Measurements from ENCODE around the gene DCAF8L2. TPM values are rescaled to one million over a fixed set of nuclear protein-coding genes. Genes with fewer than 3 reads are reported as not detected.

Gene DCAF8L2
- total and polyA plus RNA-seq, 2 experiments from 2014 or later = not detected

DNA sequence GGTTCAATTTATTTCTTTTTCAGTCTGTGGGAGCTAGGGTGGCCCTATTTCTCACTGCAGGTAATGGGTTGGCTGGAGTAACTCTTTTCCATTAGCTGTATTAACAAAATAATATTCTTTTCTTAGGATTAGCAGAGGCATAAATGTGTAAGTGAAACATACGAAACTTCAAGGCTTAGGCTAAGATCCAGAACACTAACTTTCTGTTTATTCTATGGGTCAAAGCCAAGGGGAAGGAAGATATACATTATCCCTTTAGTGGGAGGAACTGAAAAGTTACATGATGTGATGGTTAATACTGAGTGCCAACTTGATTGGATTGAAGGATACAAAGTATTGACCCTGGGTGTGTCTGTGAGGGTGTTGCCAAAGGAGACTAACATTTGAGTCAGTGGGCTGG, 66.4 kb downstream of the DCAF8L2 start:
- ATAC-seq (no peak), DNase-seq (ENCODE audit: low spot score) (no peak)
- H3K36me3 Mint-ChIP-seq (ENCODE audit: low read depth) = no peaks in the 10 kb centered on the region
- H3K4me3 Mint-ChIP-seq = no peak overlapping the region
- Histone ChIP-seq H3K36me3 (ENCODE audit: insufficient read depth) (no peaks in the 10 kb centered on the region), H3K4me1 (ENCODE audit: insufficient read depth) (no peaks in the 10 kb centered on the region), H3K79me2 (replicated peaks; ENCODE audit: insufficient read depth) (no peaks in the 10 kb centered on the region), H3F3A (replicated peaks; ENCODE audit: low read depth) (no peaks in the 10 kb centered on the region), H3K9me2 (ENCODE audit: insufficient read depth) (no peaks in the 10 kb centered on the region), H2AFZ (no peak overlapping the region), H3K27me3 (ENCODE audit: insufficient read depth) (no peaks in the 10 kb centered on the region), H3K27ac (ENCODE audit: low read depth) (no peak overlapping the region), H3K4me3 (no peak overlapping the region), H4K20me1 (replicated peaks; ENCODE audit: insufficient read depth) (no peaks in the 10 kb centered on the region), H3K4me2 (no peak overlapping the region)
- no peak overlapping the region for H3K27ac Mint-ChIP-seq
- no peaks in the 10 kb centered on the region for H3K9me3 Mint-ChIP-seq
- no peaks in the 10 kb centered on the region for H3K4me1 Mint-ChIP-seq
- no peak for TF ChIP-seq JUNB (IDR thresholded peaks at IDR 0.05; ENCODE audit: unreplicated experiment)
- TF ChIP-seq, protein P1, sequence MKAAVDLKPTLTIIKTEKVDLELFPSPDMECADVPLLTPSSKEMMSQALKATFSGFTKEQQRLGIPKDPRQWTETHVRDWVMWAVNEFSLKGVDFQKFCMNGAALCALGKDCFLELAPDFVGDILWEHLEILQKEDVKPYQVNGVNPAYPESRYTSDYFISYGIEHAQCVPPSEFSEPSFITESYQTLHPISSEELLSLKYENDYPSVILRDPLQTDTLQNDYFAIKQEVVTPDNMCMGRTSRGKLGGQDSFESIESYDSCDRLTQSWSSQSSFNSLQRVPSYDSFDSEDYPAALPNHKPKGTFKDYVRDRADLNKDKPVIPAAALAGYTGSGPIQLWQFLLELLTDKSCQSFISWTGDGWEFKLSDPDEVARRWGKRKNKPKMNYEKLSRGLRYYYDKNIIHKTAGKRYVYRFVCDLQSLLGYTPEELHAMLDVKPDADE (IDR thresholded peaks at IDR 0.05) = no peak
- no peak for TF ChIP-seq ZNF114 (CRISPR knock-in tag; IDR thresholded peaks at IDR 0.05)
- no peak for TF ChIP-seq ZNF331 (CRISPR knock-in tag; IDR thresholded peaks at IDR 0.05; ENCODE audit: low read depth)
- TF ChIP-seq, protein P2, sequence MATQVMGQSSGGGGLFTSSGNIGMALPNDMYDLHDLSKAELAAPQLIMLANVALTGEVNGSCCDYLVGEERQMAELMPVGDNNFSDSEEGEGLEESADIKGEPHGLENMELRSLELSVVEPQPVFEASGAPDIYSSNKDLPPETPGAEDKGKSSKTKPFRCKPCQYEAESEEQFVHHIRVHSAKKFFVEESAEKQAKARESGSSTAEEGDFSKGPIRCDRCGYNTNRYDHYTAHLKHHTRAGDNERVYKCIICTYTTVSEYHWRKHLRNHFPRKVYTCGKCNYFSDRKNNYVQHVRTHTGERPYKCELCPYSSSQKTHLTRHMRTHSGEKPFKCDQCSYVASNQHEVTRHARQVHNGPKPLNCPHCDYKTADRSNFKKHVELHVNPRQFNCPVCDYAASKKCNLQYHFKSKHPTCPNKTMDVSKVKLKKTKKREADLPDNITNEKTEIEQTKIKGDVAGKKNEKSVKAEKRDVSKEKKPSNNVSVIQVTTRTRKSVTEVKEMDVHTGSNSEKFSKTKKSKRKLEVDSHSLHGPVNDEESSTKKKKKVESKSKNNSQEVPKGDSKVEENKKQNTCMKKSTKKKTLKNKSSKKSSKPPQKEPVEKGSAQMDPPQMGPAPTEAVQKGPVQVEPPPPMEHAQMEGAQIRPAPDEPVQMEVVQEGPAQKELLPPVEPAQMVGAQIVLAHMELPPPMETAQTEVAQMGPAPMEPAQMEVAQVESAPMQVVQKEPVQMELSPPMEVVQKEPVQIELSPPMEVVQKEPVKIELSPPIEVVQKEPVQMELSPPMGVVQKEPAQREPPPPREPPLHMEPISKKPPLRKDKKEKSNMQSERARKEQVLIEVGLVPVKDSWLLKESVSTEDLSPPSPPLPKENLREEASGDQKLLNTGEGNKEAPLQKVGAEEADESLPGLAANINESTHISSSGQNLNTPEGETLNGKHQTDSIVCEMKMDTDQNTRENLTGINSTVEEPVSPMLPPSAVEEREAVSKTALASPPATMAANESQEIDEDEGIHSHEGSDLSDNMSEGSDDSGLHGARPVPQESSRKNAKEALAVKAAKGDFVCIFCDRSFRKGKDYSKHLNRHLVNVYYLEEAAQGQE (IDR thresholded peaks at IDR 0.05; ENCODE audit: unreplicated experiment) = no peak
- TF ChIP-seq EZH2phosphoT487 (IDR thresholded peaks at IDR 0.05; ENCODE audit: unreplicated experiment) = no peak
- TF ChIP-seq, protein P3, sequence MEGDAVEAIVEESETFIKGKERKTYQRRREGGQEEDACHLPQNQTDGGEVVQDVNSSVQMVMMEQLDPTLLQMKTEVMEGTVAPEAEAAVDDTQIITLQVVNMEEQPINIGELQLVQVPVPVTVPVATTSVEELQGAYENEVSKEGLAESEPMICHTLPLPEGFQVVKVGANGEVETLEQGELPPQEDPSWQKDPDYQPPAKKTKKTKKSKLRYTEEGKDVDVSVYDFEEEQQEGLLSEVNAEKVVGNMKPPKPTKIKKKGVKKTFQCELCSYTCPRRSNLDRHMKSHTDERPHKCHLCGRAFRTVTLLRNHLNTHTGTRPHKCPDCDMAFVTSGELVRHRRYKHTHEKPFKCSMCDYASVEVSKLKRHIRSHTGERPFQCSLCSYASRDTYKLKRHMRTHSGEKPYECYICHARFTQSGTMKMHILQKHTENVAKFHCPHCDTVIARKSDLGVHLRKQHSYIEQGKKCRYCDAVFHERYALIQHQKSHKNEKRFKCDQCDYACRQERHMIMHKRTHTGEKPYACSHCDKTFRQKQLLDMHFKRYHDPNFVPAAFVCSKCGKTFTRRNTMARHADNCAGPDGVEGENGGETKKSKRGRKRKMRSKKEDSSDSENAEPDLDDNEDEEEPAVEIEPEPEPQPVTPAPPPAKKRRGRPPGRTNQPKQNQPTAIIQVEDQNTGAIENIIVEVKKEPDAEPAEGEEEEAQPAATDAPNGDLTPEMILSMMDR (conservative IDR thresholded peaks at IDR 0.05; ENCODE audit: low read depth in 2 of 2) = no peak
- no peak for TF ChIP-seq EZH2 (IDR thresholded peaks at IDR 0.05; ENCODE audit: low read depth, unreplicated experiment)
- TF ChIP-seq NANOG (IDR thresholded peaks at IDR 0.05; ENCODE audit: borderline replicate concordance) = no peak
- no peak for TF ChIP-seq POLR2AphosphoS5 (IDR thresholded peaks at IDR 0.05; ENCODE audit: low read depth)
- H3K27me3 Mint-ChIP-seq (ENCODE audit: insufficient read depth, low read depth, poor library complexity) = peaks cover 1% of the 10 kb centered on the region

DNA sequence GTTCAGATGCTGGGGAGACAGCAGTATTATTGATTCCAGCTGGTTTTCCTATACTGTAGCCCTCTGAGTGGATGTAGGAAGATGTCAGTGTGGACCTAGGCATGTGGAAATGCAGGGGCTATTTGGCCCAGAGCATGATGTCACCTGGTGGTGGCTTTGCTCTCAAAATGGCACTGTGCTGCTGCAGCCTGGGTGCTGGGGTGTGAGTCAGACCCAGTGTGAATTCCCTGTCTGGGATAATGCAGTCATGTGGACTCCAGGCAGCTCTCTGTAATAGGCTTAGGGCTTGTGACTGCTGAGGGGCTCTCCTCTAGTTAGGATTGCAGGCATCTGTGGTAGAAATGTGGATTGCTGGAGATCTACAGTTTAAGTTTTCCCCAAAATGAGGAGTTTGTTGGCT, 70.7 kb downstream of the DCAF8L2 start:
- Mint-ChIP-seq H3K4me1 (no peaks in the 10 kb centered on the region), H3K4me3 (no peak overlapping the region), H3K27ac (no peak overlapping the region), H3K27me3 (ENCODE audit: insufficient read depth, low read depth, poor library complexity) (peaks cover 1% of the 10 kb centered on the region), H3K9me3 (no peaks in the 10 kb centered on the region), H3K36me3 (ENCODE audit: low read depth) (no peaks in the 10 kb centered on the region)
- Histone ChIP-seq H3K79me2 (replicated peaks; ENCODE audit: insufficient read depth) (no peaks in the 10 kb centered on the region), H3K36me3 (ENCODE audit: insufficient read depth) (no peaks in the 10 kb centered on the region), H2AFZ (no peak overlapping the region), H3F3A (replicated peaks; ENCODE audit: low read depth) (no peaks in the 10 kb centered on the region), H3K4me1 (ENCODE audit: insufficient read depth) (no peaks in the 10 kb centered on the region), H4K20me1 (replicated peaks; ENCODE audit: insufficient read depth) (no peaks in the 10 kb centered on the region), H3K27ac (ENCODE audit: low read depth) (no peak overlapping the region), H3K27me3 (ENCODE audit: insufficient read depth) (no peaks in the 10 kb centered on the region), H3K4me2 (no peak overlapping the region), H3K4me3 (no peak overlapping the region), H3K9me2 (ENCODE audit: insufficient read depth) (no peaks in the 10 kb centered on the region)
- ATAC-seq (no peak), DNase-seq (ENCODE audit: low spot score) (no peak)
- TF ChIP-seq ZNF331 (CRISPR knock-in tag; IDR thresholded peaks at IDR 0.05; ENCODE audit: low read depth) (no peak), ZNF114 (CRISPR knock-in tag; IDR thresholded peaks at IDR 0.05) (no peak), JUNB (IDR thresholded peaks at IDR 0.05; ENCODE audit: unreplicated experiment) (no peak), CREB1 (CRISPR knock-in tag; IDR thresholded peaks at IDR 0.05; ENCODE audit: low read depth) (no peak)
